GM21723 (cell line): ENCODE data around the gene ELMO1.

Source experiments
- ATAC-seq: cut with Tn5 transposase; IDR thresholded peaks from one replicate; pipeline ENCODE4 v1.9.1; 2021; ENCODE audit warnings: mild to moderate bottlenecking, moderate library complexity; ENCODE audit not compliant: unreplicated experiment

Gene ELMO1

DNA sequence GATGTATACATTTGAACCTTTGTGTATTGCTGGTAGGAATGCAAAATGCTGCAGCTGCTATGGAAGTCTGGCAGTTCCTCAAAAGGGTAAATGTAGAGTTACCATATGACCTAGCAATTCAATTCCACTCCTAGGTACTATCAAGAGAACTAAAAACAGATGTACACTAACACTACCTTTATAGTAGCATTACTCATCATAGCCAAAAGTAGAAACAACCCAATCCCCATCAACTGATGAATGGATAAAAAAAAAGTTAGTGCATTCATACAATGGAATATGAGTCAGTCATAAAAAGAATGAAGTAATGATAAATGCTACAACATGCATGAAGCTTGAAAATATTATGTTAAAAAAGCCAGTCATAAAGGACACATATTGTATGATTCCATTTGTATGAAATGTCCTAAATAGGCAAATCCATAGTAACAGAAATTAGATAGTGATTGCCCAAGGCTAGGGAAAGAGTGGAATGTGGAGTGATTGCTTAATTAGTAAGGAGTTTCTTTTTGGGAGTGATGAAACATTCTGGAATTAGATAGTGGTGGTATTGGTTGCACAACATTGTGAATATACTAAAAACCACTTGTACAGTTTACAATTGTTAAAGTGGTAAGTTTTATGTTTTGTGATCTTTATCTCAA is 628.0 kb downstream of the ELMO1 start:
- ATAC-seq = no peak

DNA sequence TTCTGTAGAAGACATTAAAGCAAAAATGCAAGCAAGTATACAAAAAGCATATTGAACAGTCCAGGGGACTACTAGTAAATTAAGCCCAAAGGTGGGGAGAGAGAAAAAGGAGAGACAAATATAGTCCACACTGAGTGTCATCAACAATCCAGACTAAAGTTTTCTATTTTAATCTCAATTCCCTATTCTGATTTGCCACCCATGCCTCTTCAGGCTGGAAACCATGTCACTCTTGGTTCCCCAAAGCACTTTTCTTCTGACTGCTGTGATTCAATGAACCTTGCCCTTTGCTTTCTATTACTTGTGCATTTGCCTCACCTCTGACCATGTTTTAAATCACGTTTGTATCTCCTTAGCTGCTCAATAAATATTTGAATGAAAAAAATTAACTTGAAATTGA is 629.0 kb downstream of the ELMO1 start:
- no peak for ATAC-seq

DNA sequence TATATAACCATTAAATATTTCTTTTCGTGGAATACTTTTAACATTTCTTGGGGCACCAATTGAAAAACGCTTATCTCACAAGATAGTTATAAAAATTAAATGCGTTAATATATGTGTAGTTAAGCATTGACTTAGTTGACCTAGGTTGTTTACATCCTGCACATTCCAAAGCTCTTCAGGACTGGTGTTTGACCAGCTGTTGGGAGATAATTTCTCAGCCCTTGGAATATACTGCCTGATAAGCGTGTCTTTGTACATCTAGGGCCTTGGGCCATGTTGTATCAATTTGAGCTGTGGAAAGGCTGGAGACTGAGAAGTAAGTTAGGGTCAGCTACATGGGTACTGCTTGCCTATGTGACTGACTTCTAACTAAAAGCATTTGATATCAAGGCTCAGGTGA is 634.4 kb downstream of the ELMO1 start:
- ATAC-seq = no peak

DNA sequence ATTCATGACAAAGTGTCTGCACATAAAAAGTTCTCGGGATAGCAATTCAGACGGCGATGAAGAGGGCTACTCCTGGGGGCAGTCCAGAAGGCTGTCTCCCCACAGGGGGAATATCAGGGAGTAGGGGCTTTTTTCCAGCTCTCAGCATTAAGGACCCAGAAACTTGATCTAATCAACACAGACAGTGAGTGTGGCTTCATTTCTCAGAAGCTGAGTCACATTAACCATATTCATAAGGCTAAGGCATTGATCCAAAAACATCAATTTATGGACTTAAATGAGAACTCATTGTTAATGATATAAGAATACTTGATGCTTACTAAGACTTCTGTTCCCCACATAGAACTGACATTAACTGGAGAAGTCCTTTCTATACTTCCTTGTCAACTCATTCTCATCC is 636.9 kb downstream of the ELMO1 start:
- ATAC-seq = no peak

DNA sequence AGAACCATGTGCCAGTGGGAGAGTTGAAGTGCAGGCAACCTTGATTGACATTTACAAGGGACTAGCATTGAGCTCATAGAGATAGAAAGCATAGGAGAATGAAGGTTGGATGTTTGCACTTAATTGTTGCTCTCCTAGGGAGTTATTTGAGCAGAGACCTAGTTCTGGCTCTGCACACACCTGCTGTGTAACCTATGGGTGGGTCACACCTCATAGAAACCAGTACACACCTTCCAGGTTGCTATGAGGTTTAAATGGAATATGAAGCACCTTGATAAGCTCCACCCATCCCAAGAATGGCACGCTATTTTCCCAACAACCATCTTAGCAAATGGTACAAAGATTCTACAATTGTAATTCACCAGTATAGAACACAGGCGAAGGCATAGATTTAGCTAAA is 638.2 kb downstream of the ELMO1 start:
- ATAC-seq = no peak

DNA sequence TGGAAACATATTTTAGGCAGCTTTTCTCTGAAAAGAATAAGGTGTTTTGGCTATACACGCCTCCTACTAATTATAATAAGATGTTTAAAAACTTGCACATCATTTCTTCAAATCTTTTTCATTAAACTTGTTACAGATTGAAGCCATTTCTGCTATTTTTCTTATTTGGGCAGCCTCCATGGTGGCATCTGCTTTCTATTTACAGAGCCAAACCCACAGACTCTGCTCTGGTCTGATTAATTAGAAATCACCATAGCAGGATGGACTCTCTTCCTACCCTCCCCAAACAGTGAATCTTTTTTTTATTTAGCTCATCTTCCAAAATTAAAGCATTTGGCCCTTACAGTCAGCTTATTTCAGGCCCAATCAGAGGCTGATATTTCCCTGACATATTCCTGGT is 638.6 kb downstream of the ELMO1 start:
- ATAC-seq = no peak

DNA sequence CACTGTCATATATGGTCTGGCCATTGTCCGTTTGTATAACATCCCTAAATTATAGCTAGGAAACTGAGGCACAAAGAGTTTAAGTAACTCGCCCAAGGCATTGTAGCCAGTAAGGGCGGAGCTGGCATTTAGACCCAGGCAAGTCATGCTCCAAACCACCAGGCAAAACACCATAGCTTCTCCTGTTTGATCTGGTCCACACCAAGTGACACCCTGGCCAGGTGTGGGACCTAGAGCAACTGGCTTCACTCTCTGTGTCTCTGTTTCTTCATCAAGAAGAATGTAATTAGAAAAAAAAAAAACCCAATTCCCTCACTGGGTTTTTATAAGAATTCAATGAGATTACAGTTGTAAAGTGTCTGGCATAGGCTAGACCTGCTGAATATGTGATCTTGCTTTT is 639.2 kb downstream of the ELMO1 start:
- no peak for ATAC-seq

DNA sequence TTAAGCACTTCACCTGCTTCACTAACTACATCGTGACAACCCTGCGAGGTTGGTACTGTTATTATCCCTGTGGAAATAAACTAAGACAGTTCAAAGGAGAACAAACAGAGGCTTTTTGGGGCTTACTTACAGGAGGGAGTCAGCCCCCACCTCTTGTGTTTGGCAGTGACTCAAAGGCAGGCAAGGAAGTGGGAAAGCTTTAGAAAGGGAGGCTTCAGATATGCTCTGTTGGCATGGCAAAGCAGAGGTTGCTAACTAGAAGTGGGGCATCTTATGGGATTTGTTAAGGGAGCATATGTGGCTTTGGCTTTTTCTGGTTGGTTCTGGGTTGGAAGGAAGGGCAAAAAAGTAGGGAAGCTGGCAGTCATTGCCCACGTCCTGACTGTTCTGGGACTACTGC is 639.6 kb downstream of the ELMO1 start:
- ATAC-seq = no peak

DNA sequence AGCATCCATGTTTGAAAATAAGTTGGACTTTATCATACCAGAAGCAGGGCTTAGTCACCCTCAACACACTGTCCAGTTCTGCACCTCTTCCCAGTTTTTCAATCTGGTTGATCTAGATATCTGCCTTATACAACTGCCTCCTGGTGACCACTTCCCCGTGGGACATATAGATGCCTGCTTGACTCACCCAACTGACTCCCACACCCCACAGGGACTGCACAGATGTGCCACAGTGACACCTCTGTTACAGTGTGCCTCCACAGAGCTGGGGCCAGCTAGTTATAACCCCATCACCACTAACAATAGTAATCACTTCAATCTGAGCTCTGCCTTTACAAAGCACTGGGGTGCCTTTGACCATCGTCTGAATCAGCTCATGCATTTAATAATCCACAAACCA is 641.8 kb downstream of the ELMO1 start:
- ATAC-seq = no peak
